Prostate gland (tissue), 2 donors: Measurements from ENCODE around the gene PAX2. TPM values are rescaled to one million over a fixed set of nuclear protein-coding genes. Genes with fewer than 3 reads are reported as not detected.

Source experiments
- DNase-seq: peaks from one replicate; pipeline ENCODE4 v3.0.0-alpha.2; 2019; ENCODE audit warnings: low spot score
- H3K27ac ChIP-seq, 2 donors: fragments of 200-600 bp; sonication (generic); 2 replicates each; pipeline ENCODE4 v1.5.1; 2017 to 2019
- H3K27me3 ChIP-seq: fragments of 200-600 bp; sonication (generic); replicated peaks from 2 replicates; pipeline ENCODE4 v1.5.1; 2019; ENCODE audit not compliant: insufficient read depth
- H3K36me3 ChIP-seq, 2 donors: fragments of 200-600 bp; sonication (generic); 1 replicate in 1 of 2; 2 replicates in 1 of 2; pipeline versions ENCODE4 v1.5.1 to v1.8.1; 2017 to 2019
- H3K4me1 ChIP-seq: fragments of 200-600 bp; sonication (generic); replicated peaks from 2 replicates; pipeline ENCODE4 v1.5.1; 2019
- H3K4me3 ChIP-seq, 2 donors: fragments of 200-600 bp; sonication (generic); 2 replicates each; pipeline ENCODE4 v1.5.1; 2017 to 2019
- H3K9me3 ChIP-seq: fragments of 200-600 bp; sonication (generic); 2 replicates; pipeline ENCODE4 v1.5.1; 2017
- POLR2A ChIP-seq: fragments of 450-650 bp; IDR thresholded peaks from one replicate; pipeline ENCODE4 v1.6.1; 2016; ENCODE audit warnings: antibody characterized with exemption, mild to moderate bottlenecking
- POLR2AphosphoS5 ChIP-seq: sonication (generic); formaldehyde crosslinking; IDR thresholded peaks from one replicate; pipeline ENCODE4 v1.6.1; 2017; ENCODE audit warnings: antibody characterized with exemption
- WGBS: methylation state at CpG from one replicate; pipeline ENCODE4 v1.1.5; 2018; 5-methylcytosine and 5-hydroxymethylcytosine counted together
- intact Hi-C: fragments of 100-400 bp; cut with DNase I; formaldehyde crosslinking; loops from one replicate; pipeline ENCODE4 v1.14.2; 2022
- total RNA-seq, 2 donors: library from RNA; depleted of rRNA; stranded (reverse); fragments of >200 nt; gene quantifications; one replicate each; pipeline ENCODE4 v1.1.0, GENCODE V29; 2016
- TF ChIP-seq, protein P1 (sequence below), 4 experiments: fragments of 200-600 bp in 2 of 4; fragments of 450-650 bp in 2 of 4; sonication (generic) in 2 of 4; IDR thresholded peaks; 1 replicate in 3 of 4; 2 replicates in 1 of 4; pipeline ENCODE4 v1.5.1; 2016 to 2019; ENCODE audit warnings: antibody characterized with exemption in 4 of 4, mild to moderate bottlenecking in 2 of 4, moderate library complexity in 2 of 4

PAX2 gene
- total RNA-seq, 2 donors from 2014 or later, result 0.91 TPM; not detected in 1

DNA sequence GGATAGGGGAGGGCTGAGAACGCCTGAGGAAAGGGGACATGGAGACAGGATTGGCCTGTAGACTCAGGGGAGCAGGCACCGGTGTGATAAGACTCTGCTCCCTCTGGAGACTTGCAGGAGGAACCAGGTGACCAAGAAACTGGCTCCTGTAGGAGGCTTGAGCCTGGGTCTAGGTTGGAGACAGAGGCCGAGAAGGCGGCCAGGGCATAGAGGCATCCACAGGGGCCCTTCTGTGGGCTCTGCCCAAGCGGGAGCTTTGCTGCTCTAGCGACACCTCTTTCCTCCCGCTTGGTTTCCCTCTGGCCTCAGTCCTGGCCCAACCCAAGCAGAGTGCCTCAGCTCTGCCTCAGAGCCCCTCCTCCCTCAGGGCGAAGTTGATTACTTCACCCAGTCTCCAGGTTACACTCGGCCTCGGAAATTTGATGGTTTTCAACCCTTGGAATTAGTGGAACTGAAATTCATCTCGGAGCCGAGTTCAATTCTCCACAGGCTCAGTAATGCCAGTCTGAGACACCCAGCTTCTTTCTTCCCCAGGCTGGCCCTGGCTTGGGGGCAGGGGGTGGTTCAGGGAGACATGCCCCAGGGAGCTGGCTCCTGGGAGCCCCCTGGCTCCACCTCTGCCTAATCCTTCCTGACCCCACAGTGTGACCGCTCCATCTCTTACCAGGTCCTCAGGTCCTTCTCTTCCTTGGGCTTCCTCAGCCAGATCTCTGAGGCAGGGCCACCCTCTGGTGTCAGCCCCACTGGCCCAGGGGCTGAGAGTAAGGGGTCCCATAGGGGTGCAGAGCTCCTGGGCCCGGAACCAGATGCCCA lies 60.4 kb downstream of the PAX2 start:
- WGBS, result 74% methylated on average over 14 of the region's 14 CpGs
- TF ChIP-seq, protein P1, sequence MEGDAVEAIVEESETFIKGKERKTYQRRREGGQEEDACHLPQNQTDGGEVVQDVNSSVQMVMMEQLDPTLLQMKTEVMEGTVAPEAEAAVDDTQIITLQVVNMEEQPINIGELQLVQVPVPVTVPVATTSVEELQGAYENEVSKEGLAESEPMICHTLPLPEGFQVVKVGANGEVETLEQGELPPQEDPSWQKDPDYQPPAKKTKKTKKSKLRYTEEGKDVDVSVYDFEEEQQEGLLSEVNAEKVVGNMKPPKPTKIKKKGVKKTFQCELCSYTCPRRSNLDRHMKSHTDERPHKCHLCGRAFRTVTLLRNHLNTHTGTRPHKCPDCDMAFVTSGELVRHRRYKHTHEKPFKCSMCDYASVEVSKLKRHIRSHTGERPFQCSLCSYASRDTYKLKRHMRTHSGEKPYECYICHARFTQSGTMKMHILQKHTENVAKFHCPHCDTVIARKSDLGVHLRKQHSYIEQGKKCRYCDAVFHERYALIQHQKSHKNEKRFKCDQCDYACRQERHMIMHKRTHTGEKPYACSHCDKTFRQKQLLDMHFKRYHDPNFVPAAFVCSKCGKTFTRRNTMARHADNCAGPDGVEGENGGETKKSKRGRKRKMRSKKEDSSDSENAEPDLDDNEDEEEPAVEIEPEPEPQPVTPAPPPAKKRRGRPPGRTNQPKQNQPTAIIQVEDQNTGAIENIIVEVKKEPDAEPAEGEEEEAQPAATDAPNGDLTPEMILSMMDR (IDR thresholded peaks at IDR 0.05), result no peak
- TF ChIP-seq POLR2AphosphoS5 (no peak), POLR2A (no peak)
- DNase-seq, result no peak
- peaks cover 8% of the 10 kb centered on the region for H3K27me3 ChIP-seq
- intact Hi-C loops, result no loop called here
- H3K9me3 ChIP-seq, result no peaks in the 10 kb centered on the region
- H3K4me3 ChIP-seq, result no peak overlapping the region
- no peaks in the 10 kb centered on the region for H3K36me3 ChIP-seq
- no peak overlapping the region for H3K27ac ChIP-seq
- H3K4me1 ChIP-seq, result no peaks in the 10 kb centered on the region

DNA sequence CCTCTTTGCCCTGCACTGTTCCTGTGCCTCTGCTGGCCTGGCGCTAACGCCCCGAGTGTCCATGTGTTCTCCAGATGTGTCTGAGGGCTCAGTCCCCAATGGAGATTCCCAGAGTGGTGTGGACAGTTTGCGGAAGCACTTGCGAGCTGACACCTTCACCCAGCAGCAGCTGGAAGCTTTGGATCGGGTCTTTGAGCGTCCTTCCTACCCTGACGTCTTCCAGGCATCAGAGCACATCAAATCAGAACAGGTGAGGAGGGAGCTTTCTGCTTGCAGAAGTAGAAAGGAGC lies 60.9 kb downstream of the PAX2 start:
- DNase-seq, result no peak
- peaks cover 8% of the 10 kb centered on the region for H3K27me3 ChIP-seq
- no peaks in the 10 kb centered on the region for H3K36me3 ChIP-seq
- intact Hi-C loops, result no loop called here
- no peak overlapping the region for H3K4me3 ChIP-seq
- TF ChIP-seq POLR2AphosphoS5, result no peak
- no peak for TF ChIP-seq POLR2A
- TF ChIP-seq, protein P1 (IDR thresholded peaks at IDR 0.05), result no peak
- H3K9me3 ChIP-seq, result no peaks in the 10 kb centered on the region
- H3K27ac ChIP-seq, result no peak overlapping the region
- 73% methylated on average over 8 of the region's 8 CpGs for WGBS
- H3K4me1 ChIP-seq, result no peaks in the 10 kb centered on the region

DNA sequence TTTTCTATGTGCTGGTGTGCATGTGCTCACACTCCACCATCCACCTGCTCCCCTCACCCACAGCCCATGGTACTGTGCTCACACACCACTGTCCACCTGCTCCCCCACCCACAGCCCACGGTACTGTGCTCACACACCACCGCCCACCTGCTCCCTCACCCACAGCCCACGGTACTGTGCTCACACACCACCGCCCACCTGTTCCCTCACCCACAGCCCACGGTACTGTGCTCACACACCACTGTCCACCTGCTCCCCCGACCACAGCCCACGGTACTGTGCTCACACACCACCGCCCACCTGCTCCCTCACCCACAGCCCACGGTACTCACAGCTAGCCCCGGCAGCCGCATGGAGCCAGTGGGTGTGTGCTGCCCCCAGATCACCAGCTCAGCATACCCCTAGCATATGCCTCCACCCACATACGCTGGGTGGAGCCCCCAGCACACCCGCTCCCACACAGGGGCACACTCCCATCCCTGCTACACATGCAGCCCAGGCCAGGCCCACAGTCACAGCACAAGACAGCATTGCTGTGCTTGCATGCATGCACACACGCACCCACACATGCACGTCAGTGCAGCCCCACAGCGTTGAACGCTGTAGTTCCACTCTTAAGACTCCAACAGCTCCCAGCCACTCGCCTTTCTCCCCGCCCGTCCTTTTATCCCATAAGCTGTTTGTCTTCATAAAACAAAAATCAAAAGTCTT lies 62.0 kb downstream of the PAX2 start:
- Histone ChIP-seq H3K9me3 (no peaks in the 10 kb centered on the region), H3K4me3 (no peak overlapping the region), H3K27me3 (peaks cover 8% of the 10 kb centered on the region), H3K27ac (no peak overlapping the region), H3K4me1 (no peaks in the 10 kb centered on the region), H3K36me3 (no peaks in the 10 kb centered on the region)
- no peak for DNase-seq
- TF ChIP-seq, protein P1 (IDR thresholded peaks at IDR 0.05), result no peak
- TF ChIP-seq POLR2A, result no peak
- no peak for TF ChIP-seq POLR2AphosphoS5
- intact Hi-C loops, result no loop called here
- WGBS, result 37% methylated on average over 20 of the region's 20 CpGs

DNA sequence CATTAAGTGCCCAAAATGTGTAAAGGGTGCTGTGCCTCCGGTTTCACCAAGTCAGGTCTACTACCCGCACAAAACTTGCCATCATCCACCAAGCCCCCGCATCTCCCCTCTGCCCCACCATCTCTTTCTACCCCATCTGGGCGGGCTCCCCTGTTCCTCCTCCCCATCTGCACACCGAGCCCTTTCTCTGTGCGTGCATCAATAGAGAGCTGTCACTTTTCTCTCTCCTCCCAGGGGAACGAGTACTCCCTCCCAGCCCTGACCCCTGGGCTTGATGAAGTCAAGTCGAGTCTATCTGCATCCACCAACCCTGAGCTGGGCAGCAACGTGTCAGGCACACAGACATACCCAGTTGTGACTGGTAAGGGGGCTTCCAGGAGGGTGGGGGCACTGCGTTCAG lies 63.5 kb downstream of the PAX2 start:
- H3K36me3 ChIP-seq, result no peaks in the 10 kb centered on the region
- H3K4me3 ChIP-seq, result no peak overlapping the region
- no peak overlapping the region for H3K27ac ChIP-seq
- no peak for DNase-seq
- 81% methylated on average over 10 of the region's 10 CpGs for whole genome bisulfite sequencing
- peaks cover 4% of the 10 kb centered on the region for H3K27me3 ChIP-seq
- H3K9me3 ChIP-seq, result no peaks in the 10 kb centered on the region
- intact Hi-C loops, result no loop called here
- no peak for TF ChIP-seq POLR2A
- TF ChIP-seq, protein P1 (IDR thresholded peaks at IDR 0.05), result no peak
- no peak for TF ChIP-seq POLR2AphosphoS5
- H3K4me1 ChIP-seq, result no peaks in the 10 kb centered on the region
